Mesendoderm (in vitro differentiated cells): ENCODE measurements around the gene SYNE2. TPM values are rescaled to one million over a fixed set of nuclear protein-coding genes. Genes with fewer than 3 reads are reported as not detected.
A peak's percentile ranks its signal among the peaks of the same experiment; 100 is the strongest.
"Not testable (repeated sequence)": the region's sequence is repeated elsewhere in the genome, so short reads cannot be mapped to it uniquely, and the experiment has no call there.

ENCODE experiments used
- DNase-seq: peaks from one replicate; pipeline ENCODE4 v3.0.0; 2013
- H2AK5ac ChIP-seq: 2 replicates; pipeline ENCODE4 v1.6.1; 2013; ENCODE audit warnings: low read length, inconsistent platforms
- H2BK120ac ChIP-seq: 2 replicates; pipeline ENCODE4 v1.6.1; 2013; ENCODE audit warnings: low read depth, mild to moderate bottlenecking, low read length, moderate library complexity, mixed read lengths
- H2BK15ac ChIP-seq: replicated peaks from 2 replicates; pipeline ENCODE4 v1.6.1; 2013; ENCODE audit warnings: low read depth, mild to moderate bottlenecking, moderate library complexity
- H2BK5ac ChIP-seq: 2 replicates; pipeline ENCODE4 v1.6.1; 2013; ENCODE audit warnings: low read length, inconsistent platforms
- H3K18ac ChIP-seq: 2 replicates; pipeline ENCODE4 v1.6.1; 2013; ENCODE audit warnings: mild to moderate bottlenecking, low read length, mixed read lengths
- H3K23ac ChIP-seq: one replicate; pipeline ENCODE4 v1.6.1; 2013; ENCODE audit warnings: low read length
- H3K27ac ChIP-seq: 2 replicates; pipeline ENCODE4 v1.5.1; 2013; ENCODE audit warnings: low read depth, mild to moderate bottlenecking, inconsistent platforms, low read length, moderate library complexity
- H3K27me3 ChIP-seq: 2 replicates; pipeline ENCODE4 v1.6.1; 2013; ENCODE audit warnings: low read length, control low read depth, mild to moderate bottlenecking, inconsistent platforms; ENCODE audit not compliant: insufficient read depth, poor library complexity
- H3K36me3 ChIP-seq: 2 replicates; pipeline ENCODE4 v1.6.1; 2013; ENCODE audit warnings: low read length, inconsistent platforms; ENCODE audit not compliant: control insufficient read depth, insufficient read depth
- H3K4ac ChIP-seq: one replicate; pipeline ENCODE4 v1.6.1; 2013; ENCODE audit warnings: low read depth, mild to moderate bottlenecking, low read length, moderate library complexity
- H3K4me1 ChIP-seq: 2 replicates; pipeline ENCODE4 v1.6.1; 2013; ENCODE audit warnings: low read depth, low read length, inconsistent platforms; ENCODE audit not compliant: control insufficient read depth
- H3K4me2 ChIP-seq: 2 replicates; pipeline ENCODE4 v1.6.1; 2013; ENCODE audit warnings: low read length
- H3K4me3 ChIP-seq: 2 replicates; pipeline ENCODE4 v1.5.1; 2013; ENCODE audit warnings: mild to moderate bottlenecking, low read length
- H3K56ac ChIP-seq: one replicate; pipeline ENCODE4 v1.6.1; 2013; ENCODE audit warnings: low read length
- H3K79me1 ChIP-seq: 2 replicates; pipeline ENCODE4 v1.6.1; 2013; ENCODE audit warnings: low read length, inconsistent platforms
- H3K79me2 ChIP-seq: 2 replicates; pipeline ENCODE4 v1.6.1; 2013; ENCODE audit warnings: mild to moderate bottlenecking, low read length; ENCODE audit not compliant: control insufficient read depth, insufficient read depth
- H3K9ac ChIP-seq: 2 replicates; pipeline ENCODE4 v1.6.1; 2013; ENCODE audit warnings: low read length, inconsistent platforms
- H4K5ac ChIP-seq: one replicate; pipeline ENCODE4 v1.6.1; 2013; ENCODE audit warnings: low read length
- H4K8ac ChIP-seq: one replicate; pipeline ENCODE4 v1.6.1; 2013; ENCODE audit warnings: low read depth, mild to moderate bottlenecking, control low read depth, low read length, moderate library complexity
- WGBS: extraction: QIAGEN DNeasy Blood & Tissue Kit; methylation state at CpG from one replicate; pipeline ENCODE4 v1.1.7; 2013; ENCODE audit warnings: low lambda C conversion rate, missing lambda C conversion rate; ENCODE audit not compliant: insufficient coverage; ENCODE audit errors: extremely low coverage; 5-methylcytosine and 5-hydroxymethylcytosine counted together
- polyA plus RNA-seq, 2 experiments: library from polyadenylated mRNA; stranded (reverse); fragments of 200-250 nt; gene quantifications; one replicate each; pipeline ENCODE4 v1.2.3, GENCODE V29; 2013

SYNE2 gene, protein sequence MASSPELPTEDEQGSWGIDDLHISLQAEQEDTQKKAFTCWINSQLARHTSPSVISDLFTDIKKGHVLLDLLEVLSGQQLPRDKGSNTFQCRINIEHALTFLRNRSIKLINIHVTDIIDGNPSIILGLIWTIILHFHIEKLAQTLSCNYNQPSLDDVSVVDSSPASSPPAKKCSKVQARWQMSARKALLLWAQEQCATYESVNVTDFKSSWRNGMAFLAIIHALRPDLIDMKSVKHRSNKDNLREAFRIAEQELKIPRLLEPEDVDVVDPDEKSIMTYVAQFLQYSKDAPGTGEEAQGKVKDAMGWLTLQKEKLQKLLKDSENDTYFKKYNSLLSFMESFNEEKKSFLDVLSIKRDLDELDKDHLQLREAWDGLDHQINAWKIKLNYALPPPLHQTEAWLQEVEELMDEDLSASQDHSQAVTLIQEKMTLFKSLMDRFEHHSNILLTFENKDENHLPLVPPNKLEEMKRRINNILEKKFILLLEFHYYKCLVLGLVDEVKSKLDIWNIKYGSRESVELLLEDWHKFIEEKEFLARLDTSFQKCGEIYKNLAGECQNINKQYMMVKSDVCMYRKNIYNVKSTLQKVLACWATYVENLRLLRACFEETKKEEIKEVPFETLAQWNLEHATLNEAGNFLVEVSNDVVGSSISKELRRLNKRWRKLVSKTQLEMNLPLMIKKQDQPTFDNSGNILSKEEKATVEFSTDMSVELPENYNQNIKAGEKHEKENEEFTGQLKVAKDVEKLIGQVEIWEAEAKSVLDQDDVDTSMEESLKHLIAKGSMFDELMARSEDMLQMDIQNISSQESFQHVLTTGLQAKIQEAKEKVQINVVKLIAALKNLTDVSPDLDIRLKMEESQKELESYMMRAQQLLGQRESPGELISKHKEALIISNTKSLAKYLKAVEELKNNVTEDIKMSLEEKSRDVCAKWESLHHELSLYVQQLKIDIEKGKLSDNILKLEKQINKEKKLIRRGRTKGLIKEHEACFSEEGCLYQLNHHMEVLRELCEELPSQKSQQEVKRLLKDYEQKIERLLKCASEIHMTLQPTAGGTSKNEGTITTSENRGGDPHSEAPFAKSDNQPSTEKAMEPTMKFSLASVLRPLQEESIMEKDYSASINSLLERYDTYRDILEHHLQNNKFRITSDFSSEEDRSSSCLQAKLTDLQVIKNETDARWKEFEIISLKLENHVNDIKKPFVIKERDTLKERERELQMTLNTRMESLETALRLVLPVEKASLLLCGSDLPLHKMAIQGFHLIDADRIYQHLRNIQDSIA (N-terminal part only)
- polyA plus RNA-seq (2013, experiment 1 of 2): 8.7 TPM
- 8.3 TPM for polyA plus RNA-seq (2013, experiment 2 of 2)

DNA sequence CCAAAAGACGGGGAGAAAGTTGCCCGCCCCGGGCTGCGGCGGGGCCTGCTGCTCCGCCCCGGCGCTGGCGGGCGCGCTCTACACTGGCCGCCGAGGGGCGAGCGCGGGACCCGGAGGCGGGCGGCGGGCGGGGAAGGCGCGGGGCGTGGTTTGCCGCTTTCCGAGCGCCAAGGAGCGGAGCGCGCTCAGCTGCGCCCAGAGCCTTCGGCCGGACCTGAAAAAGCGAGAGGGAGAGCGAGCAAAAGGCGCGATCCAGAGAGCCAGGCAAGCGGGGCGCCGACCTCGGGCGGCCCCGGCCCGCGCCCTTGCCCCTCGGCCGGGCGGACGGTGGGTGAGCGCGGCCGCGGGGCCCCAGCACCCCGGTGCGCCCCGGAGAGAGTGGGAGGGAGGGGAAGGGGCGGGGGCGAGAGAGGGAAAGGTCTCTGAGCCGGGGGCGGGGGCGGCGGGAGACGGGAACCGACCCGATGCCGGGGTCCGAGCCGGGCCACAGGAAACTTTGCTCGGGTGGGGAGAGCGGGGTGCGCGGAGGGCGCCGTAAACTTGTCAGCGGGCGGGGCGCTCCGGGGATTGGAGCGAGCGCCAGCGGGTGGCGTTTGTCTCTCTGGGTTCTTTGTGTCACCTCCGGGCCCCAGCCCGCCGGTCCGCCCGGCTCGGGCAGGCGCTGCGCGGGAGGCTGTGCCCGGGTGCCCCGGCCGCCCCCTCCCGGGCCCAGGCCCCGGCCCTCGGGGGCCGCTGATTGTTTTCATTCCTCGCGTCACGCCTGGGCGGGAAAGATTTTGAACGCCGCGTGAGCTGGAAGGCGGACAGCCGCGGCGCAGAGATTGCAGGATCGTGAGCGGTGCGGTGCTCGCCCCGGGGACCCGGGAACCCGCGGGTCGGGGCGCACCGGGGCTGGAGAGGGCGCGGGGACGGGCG, at the start of gene SYNE2:
SYNE2 (plus strand) TSS at position 188 of the 915 bp plus-strand sequence. CDS start 56,145 bp downstream, outside the sequence.
- peak within 1 kb of the TSS; percentile 98 for H3K18ac ChIP-seq
- peaks cover 4% of the 10 kb centered on the region for H3K27me3 ChIP-seq
- peaks cover 3% of the 10 kb centered on the region for H3K79me2 ChIP-seq
- no peak within 1 kb of the TSS for H2BK5ac ChIP-seq
- H3K4me3 ChIP-seq: peak within 1 kb of the TSS; percentile 63
- H3K4me2 ChIP-seq: peak within 1 kb of the TSS; percentile 81
- peak within 1 kb of the TSS; percentile 85 for H3K4ac ChIP-seq
- no CpG with 5 or more reads among the region's 124 CpGs for WGBS
- H3K27ac ChIP-seq: peak within 1 kb of the TSS; percentile 91
- H4K5ac ChIP-seq: no peak within 1 kb of the TSS
- no peak within 1 kb of the TSS for H2AK5ac ChIP-seq
- H3K36me3 ChIP-seq: no peaks in the 10 kb centered on the region
- DNase-seq: peak; percentile 88
- peak within 1 kb of the TSS; percentile 70 for H4K8ac ChIP-seq
- peak within 1 kb of the TSS; percentile 70 for H2BK120ac ChIP-seq
- H2BK15ac ChIP-seq: peak within 1 kb of the TSS; percentile 7
- peak within 1 kb of the TSS; percentile 79 for H3K9ac ChIP-seq
- H3K4me1 ChIP-seq: peaks cover 2% of the 10 kb centered on the region
- no peak within 1 kb of the TSS for H3K23ac ChIP-seq
- H3K56ac ChIP-seq: peak within 1 kb of the TSS; percentile 86
- H3K79me1 ChIP-seq: peaks cover 9% of the 10 kb centered on the region

DNA sequence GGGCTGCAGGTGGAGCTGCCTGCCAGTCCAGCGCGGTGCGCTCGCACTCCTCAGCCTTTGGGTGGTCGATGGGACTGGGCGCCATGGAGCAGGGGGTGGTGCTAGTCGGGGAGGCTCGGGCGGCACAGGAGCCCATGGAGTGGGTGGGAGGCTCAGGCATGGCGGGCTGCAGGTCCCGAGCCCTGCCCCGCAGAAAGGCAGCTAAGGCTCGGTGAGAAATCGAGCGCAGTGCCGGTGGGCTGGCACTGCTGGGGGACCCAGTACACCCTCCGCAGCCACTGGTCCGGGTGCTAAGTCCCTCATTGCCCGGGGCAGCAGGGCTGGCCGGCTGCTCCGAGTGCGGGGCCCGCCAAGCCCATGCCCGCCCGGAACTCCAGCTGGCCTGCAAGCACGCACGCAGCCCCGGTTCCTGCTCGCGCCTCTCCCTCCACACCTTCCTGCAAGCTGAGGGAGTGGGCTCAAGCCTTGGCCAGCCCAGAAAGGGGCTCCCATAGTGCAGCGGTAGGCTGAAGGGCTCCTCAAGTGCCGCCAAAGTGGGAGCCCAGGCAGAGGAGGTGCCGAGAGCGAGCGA, 49.5 kb upstream of the SYNE2 start:
- not testable (repeated sequence) for H3K27me3 ChIP-seq, H3K4me1 ChIP-seq, H3K79me2 ChIP-seq, H2BK15ac ChIP-seq, H3K4me3 ChIP-seq, H2BK5ac ChIP-seq, H3K18ac ChIP-seq, H3K79me1 ChIP-seq, H2AK5ac ChIP-seq, H3K4ac ChIP-seq, H3K23ac ChIP-seq, H4K5ac ChIP-seq, H3K56ac ChIP-seq, H3K9ac ChIP-seq, H2BK120ac ChIP-seq, H3K4me2 ChIP-seq, H3K36me3 ChIP-seq, H3K27ac ChIP-seq, DNase-seq, H4K8ac ChIP-seq
- WGBS: no CpG with 5 or more reads among the region's 35 CpGs

DNA sequence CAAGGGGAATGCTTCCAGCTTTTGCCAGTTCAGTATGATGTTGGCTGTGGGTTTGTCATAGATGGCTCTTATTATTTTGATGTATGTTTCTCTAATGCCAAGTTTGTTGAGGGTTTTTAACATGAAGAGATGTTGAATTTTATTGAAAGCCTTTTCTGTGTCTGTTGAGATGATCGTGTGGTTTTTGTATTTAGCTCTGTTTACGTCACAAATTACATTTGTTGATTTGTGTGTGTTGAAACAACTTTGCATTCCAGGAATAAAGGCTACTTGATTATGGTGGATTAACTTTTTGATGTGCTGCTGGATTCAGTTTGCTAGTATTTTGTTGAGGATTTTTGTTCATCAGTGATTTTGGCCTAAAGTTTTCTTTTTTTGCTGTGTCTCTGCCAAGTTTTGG, 46.7 kb upstream of the SYNE2 start:
- H2BK5ac ChIP-seq, H3K27me3 ChIP-seq, H3K56ac ChIP-seq, H3K4me1 ChIP-seq, H3K36me3 ChIP-seq, H3K18ac ChIP-seq, H3K79me2 ChIP-seq, H4K5ac ChIP-seq, H3K9ac ChIP-seq, H3K4ac ChIP-seq, H3K4me3 ChIP-seq, H3K27ac ChIP-seq, H2BK120ac ChIP-seq, H2BK15ac ChIP-seq, H3K23ac ChIP-seq, H3K79me1 ChIP-seq, DNase-seq, H4K8ac ChIP-seq, H2AK5ac ChIP-seq, H3K4me2 ChIP-seq: not testable (repeated sequence)
- WGBS: no CpG with 5 or more reads among the region's 2 CpGs

DNA sequence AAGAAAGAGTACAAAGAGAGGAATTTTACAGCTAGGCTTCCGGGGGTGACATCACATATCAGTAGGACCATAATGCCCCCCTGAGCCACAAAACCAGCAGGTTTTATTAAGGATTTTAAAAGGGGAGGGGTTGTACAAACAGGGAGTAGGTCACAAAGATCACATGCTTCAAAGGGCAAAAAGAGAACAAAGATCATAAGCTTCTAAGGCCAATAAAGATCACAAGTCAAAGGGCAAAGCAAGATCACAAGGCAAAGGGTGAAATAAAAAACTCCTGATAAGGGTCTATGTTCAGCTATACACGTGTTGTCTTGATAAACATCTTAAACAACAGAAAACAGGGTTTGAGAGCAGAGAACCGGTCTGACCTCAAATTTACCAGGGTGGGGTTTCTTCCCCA, 41.1 kb upstream of the SYNE2 start:
- not testable (repeated sequence) for H4K5ac ChIP-seq, DNase-seq, H3K56ac ChIP-seq, H3K27me3 ChIP-seq, H3K36me3 ChIP-seq, H2BK5ac ChIP-seq, H3K4ac ChIP-seq, H3K4me3 ChIP-seq, H3K4me1 ChIP-seq, H3K79me2 ChIP-seq, H4K8ac ChIP-seq, H2AK5ac ChIP-seq, H3K27ac ChIP-seq, H2BK15ac ChIP-seq, H3K9ac ChIP-seq, H3K23ac ChIP-seq, H2BK120ac ChIP-seq, H3K79me1 ChIP-seq, H3K4me2 ChIP-seq, H3K18ac ChIP-seq
- WGBS: no CpG with 5 or more reads among the region's 3 CpGs
